Bone marrow (tissue), 2 donors: ENCODE measurements around the gene LSM14A.
A peak's percentile ranks its signal among the peaks of the same experiment; 100 is the strongest.
"Not testable (repeated sequence)": the region's sequence is repeated elsewhere in the genome, so short reads cannot be mapped to it uniquely, and the experiment has no call there.

ENCODE experiments used
- DNase-seq, 2 donors: peaks; one replicate each; lab custom pipeline; 2025; lab: John Stamatoyannopoulos, UW

The LSM14A gene

GRCh38 chr19:34189917-34190425 is 17.7 kb downstream of the LSM14A start:
- no peak for DNase-seq

- DNase-seq = no peak
These were observed 19.2 kb downstream of the LSM14A start for GRCh38 chr19:34191355-34191962.

GRCh38 chr19:34193439-34193838 is 21.1 kb downstream of the LSM14A start:
- DNase-seq = no peak

- DNase-seq = no peak
These were observed 21.6 kb downstream of the LSM14A start for GRCh38 chr19:34193876-34194275.

DNA sequence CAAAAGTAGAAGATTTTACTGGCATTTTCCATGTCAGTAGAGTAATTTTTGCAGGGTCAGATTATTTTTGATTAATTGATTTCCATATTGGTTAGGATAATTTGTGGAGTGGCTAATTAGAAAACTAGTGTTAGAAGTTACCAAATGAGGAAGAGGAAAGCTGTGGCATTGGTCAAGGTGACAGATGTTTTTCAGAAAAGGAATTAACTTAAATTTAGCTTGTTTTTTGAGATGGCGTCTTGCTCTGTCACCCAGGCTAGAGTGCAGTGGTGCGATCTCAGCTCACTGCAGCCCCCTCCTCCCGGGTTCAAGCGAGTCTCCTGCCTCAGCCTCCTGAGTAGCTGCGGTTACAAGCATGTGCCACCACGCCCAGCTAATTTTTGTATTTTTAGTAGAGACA is 28.8 kb downstream of the LSM14A start:
- no peak for DNase-seq

DNA sequence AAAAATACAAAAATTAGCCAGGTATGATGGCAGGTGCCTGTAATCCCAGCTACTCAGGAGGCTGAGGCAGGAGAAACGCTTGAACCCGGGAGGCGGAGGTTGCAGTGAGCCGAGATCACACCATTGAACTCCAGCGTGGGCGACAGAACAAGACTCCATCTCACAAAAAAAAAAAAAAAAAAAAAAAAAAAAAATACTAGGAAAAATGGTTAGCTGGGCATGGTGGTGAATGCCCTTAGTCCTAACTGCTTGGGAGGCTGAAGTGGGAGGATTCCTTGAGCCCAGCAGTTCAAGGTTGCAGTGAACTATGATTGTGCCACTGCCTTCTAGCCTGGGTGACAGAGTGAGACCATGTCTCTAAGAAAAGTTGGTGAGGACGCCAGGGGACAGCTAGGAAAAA is 33.0 kb downstream of the LSM14A start:
- DNase-seq = not testable (repeated sequence)

DNA sequence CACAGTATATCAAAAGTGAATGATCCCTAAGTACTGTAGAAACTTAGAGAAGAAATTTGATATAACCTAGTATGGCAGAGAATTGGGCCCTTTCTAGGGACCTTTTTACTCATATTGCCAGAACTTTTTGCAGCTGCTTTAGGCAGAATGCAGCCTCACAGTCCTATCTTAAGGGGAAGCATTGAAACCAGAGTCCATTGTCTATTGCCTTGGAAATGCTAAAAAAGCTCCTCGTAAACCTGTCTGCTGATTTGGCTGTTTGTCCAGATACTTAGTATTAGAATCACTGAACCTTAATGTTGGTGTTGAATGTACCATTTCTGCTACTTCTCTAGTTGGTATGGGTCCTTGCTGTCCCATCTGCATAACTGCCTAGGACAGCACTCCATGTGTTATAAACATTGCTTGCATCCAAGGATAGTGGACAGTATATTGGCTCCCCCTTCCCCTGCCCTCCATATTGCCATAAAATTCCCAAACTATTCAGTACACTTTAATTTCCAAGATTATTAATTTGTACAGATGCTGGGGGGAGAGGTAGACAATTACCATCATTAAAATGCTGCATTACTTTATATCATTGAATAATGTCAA is 36.1 kb downstream of the LSM14A start:
- DNase-seq = no peak

DNA sequence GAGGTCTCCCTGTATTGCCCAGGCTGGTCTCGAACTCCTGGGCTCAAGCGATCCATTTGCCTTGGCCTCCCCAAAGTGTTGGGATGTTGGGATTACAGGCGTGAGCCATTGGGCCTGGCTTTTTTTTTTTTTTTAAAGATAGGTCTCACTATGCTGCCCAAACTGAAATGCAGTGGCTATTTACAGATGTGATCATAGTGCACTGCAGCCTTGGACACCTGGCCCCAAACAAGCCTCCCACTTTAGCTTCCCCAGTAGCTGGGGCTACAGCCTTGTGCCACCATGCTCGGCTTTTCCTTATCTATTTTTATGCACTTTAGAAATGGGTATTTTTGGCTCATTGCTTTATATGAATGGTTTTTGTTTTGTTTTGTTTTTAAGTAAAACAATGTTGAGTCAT is 37.4 kb downstream of the LSM14A start:
- DNase-seq = no peak

DNA sequence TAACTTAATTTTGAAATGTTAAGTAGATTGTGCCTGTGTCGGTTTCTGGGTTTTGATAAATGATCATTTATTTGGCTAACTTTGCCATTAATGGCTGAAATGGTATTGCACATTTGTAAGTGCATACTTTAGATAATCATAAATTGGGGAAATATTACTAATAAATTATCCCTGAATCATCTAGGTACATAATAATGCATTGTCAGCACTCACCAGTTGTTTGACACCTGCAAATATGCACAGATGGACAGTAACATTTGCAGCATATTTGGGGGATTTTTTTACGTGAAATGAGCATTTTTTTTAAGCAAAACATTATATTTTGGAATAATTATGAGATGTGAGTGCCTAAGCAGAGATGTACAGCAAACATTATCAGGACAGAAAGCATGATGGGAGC is 41.0 kb downstream of the LSM14A start:
- no peak for DNase-seq

DNA sequence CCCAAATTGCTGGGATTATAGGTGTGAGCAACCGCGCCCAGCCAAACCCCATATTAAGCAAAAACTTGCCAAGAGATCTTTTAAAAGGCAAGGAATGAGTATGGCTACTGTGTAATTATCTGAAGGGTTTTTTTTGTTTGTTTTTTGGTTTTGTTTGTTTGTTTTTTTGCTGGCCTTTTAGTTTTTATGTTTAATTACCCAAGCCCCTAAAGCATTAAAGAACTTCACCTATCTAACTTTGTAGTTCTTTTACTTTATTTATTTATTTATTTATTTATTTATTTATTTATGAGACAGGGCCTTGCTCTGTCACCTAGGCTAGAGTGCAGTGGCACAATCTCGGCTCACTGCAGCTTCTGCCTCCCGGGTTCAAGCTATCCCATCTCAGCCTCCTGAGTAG is 41.7 kb downstream of the LSM14A start:
- no peak for DNase-seq

DNA sequence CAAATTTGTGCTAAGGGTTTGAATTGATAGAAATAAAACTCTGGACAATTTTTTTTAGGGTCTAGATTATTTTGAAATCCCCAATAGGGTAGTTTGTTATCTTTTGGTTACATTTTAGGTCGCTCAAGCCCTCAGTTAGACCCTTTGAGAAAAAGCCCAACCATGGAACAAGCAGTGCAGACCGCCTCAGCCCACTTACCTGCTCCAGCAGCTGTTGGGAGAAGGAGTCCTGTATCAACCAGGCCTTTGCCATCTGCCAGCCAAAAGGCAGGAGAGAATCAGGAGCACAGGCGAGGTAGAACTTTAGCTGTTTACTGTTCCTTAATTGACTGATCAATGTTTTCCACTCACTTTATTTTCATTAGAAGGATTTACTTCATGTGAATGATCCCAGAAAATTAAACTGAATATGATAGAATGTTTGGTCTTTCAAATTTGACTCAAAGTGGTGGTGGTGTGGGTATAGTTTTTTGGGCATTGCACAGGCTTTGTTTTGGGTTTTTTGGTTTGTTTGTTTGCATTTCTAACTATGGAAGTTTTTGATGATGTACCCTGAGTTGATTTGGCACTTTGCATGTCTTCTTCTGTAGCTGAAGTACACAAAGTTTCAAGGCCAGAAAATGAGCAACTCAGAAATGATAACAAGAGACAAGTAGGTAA is 42.8 kb downstream of the LSM14A start:
- no peak for DNase-seq

GRCh38 chr19:34215666-34216038 is 43.3 kb downstream of the LSM14A start:
- no peak for DNase-seq

DNA sequence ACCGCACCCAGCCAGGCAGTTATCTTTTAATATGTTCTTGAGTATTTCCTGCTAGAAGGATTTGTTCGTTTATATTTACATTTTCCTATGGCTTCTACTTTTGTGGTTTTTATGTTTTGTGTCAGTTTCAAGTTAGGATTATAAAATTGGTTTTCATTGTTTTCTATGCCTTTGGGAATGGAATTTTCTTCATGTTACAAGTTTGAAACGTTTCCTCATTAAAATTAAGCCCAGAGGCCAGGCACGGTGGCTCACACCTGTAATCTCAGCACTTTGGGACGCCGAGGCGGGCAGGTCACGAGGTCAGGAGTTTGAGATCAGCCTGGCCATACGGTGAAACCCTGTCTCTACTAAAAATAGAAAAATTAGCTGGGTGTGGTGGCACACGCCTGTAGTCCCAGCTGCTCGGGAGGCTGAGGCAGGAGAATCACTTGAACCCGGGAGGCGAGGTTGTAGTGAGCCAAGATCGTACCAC is 44.5 kb downstream of the LSM14A start:
- DNase-seq = not testable (repeated sequence)

DNA sequence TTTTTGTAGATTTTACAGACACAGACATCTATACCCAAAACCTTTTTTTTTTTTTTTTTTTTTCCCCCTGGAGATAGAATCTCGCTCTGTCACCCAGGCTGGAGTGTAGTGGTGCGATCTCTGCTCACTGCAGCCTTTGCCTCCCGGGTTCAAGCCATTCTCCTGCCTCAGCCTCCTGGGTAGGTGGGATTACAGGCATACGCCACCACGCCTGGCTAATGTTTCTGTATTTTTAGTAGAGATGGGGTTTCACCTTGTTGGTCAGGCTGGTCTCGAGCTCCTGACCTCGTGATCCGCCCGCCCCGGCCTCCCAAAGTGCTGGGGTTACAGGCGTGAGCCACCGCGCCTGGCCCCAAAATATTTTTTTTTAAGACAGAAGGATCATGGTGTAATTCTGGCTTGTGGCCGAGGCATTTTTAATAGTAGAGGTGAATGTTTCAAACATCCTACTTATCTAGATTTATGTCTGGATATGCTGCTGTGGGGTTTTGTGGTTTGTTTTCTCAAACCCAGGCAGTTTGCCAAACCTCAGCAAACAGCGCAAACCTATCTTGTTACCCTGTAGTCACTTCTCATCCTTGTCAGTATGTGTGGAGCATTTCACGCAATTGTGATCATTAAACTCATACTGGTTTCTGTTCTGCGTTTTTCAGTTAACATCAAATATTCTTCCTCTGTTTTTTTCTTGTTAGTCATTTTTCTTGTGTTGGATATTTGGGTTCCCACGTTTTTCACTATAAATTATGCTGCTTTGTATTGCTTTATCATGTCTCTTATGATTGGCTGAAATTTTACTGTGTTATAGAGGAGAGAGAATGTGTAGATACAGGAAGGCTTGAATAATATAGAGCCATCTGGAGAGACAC is 45.9 kb downstream of the LSM14A start:
- peak in 1 of 2 donors; percentile 57 for DNase-seq

DNA sequence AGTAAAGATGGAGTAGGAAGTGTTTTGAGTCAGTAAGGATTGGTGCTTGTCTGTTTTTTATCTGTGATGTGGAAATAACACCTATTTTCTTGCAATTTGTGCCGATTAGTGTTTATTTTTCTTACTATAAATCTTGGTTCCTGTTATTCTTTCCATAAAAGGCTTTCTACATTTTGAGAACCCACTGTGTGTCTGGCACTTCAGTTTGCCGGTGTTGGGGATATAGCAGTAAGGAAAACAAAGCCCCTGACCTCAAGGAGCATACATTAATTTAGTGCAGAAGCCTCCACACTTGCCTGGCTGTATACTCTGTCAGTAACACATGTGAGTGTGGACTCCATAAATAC is 46.5 kb downstream of the LSM14A start:
- DNase-seq = no peak

DNA sequence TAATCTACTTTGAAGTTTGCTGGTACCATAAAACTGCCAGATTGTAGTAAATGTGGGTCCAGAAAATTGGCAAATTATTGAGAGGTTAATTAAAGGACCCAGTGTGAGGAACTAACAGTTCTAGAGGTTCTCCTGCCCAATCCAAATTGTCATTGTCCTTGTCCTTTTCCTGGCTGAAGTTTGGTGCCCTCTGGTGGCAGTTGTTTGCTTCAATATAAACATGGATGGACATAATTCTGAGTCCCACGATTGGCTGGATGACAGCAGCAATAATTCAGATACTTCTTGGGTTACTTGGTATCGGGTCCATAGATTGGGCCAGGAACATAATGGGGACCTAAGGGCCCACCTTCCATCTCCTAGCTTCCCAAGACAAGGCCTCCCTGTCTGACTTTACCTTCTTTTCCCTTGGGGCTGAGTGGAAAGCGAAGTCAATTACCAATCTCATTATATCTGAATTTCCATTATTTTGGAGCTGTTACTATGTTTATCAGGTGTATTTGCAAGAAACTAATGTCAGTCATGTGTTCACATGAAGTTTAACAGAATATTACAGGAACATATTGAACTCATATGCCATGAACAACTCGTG is 48.3 kb downstream of the LSM14A start:
- DNase-seq = peak in 1 of 2 donors; percentile 41

GRCh38 chr19:34222386-34222785 is 50.1 kb downstream of the LSM14A start:
- DNase-seq = no peak

DNA sequence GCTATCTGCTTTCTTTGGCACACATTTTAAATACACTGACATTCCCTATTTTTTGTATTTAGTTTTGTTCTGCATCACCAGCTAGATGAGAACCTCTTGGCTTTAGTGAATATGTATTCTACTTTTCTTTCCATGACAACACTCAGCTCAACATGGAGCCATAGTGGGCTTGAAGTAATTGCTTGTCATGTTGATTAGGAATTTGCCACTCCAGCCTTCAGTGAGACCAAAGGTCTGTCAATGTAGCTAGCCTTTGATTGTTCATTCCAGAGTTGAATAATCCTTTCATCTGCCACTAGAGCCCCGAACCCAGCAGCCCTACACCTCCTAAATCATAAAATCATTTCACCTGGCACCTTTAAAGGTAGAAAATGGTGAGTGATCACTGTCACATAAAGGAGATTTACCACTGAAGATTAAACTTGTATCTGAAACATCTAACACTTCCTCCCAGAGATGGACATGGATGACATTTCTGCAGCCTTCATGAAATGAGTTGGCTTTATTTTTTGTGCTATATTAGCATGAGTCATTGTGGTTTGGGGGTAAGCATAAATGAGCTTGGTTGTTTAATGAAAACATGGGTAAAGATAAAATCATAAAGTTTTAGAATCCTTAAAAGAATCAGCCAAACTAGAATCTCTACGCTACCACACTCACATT is 52.8 kb downstream of the LSM14A start:
- peak in 1 of 2 donors; percentile 6 for DNase-seq

- no peak for DNase-seq
These were observed 53.3 kb downstream of the LSM14A start for GRCh38 chr19:34225659-34226015.

- DNase-seq = no peak
These were observed 53.7 kb downstream of the LSM14A start for GRCh38 chr19:34226036-34226435.

GRCh38 chr19:34228347-34228746 is 56.0 kb downstream of the LSM14A start:
- DNase-seq = no peak

- no peak for DNase-seq
These were observed 56.5 kb downstream of the LSM14A start for GRCh38 chr19:34228762-34229161.
